ENCODE data around the gene CXorf58.

The CXorf58 gene

GRCh38 chrX:23883737-23884354 lies 24.0 kb upstream of the CXorf58 start:
- Histone ChIP-seq H2BK5ac (ENCODE audit: low read depth, low read length, poor library complexity, severe bottlenecking) (no peak overlapping the region), H3K4me2 (ENCODE audit: low read length, poor library complexity, severe bottlenecking) (no peak overlapping the region), H3K9ac (ENCODE audit: low read length) (peak overlapping the region; percentile 54), H3K27ac (ENCODE audit: low read length, poor library complexity, severe bottlenecking) (peak overlapping the region; percentile 92), H4K91ac (ENCODE audit: low read length) (peak overlapping the region; percentile 52), H3K9me3 (ENCODE audit: control insufficient read depth, low read length) (no peaks in the 10 kb centered on the region), H3K4me1 (ENCODE audit: control insufficient read depth, insufficient read depth, low read depth, low read length) (peaks cover 7% of the 10 kb centered on the region), H3K23ac (ENCODE audit: low read length in 2 of 2) (no peak overlapping the region), H3K27me3 (ENCODE audit: control insufficient read depth in 1 of 2, insufficient read depth in 1 of 2, low read length in 2 of 2) (no peaks in the 10 kb centered on the region), H2AFZ (ENCODE audit: low read depth, low read length) (no peak overlapping the region), H3K4ac (ENCODE audit: low read depth in 1 of 2, low read length in 2 of 2) (no peak overlapping the region), H3K18ac (ENCODE audit: low read depth in 1 of 2, low read length in 2 of 2) (peak overlapping the region; percentile 72 to 94), H3K36me3 (ENCODE audit: control insufficient read depth in 1 of 2, insufficient read depth in 2 of 2, low read depth in 1 of 2, low read length in 2 of 2) (no peaks in the 10 kb centered on the region), H3K4me3 (ENCODE audit: insufficient read depth in 1 of 2, low read depth in 1 of 2, low read length in 2 of 2) (no peak overlapping the region), H2AK5ac (ENCODE audit: low read length, severe bottlenecking) (no peak overlapping the region), H2BK15ac (ENCODE audit: low read depth, poor library complexity, severe bottlenecking) (no peak overlapping the region), H4K8ac (ENCODE audit: low read length) (peak overlapping the region; percentile 23), H3K79me1 (replicated peaks; ENCODE audit: low read length, poor library complexity, severe bottlenecking) (peaks cover 2% of the 10 kb centered on the region), H2BK12ac (ENCODE audit: low read length in 2 of 2) (peak overlapping the region in 1 of 2 experiments; percentile 63), H3K14ac (ENCODE audit: low read length in 2 of 2) (no peak overlapping the region), H2BK120ac (ENCODE audit: low read depth, low read length) (no peak overlapping the region)
- DNase-seq = peak; percentile 86
- 13% methylated on average over 7 of the region's 9 CpGs for WGBS

DNA sequence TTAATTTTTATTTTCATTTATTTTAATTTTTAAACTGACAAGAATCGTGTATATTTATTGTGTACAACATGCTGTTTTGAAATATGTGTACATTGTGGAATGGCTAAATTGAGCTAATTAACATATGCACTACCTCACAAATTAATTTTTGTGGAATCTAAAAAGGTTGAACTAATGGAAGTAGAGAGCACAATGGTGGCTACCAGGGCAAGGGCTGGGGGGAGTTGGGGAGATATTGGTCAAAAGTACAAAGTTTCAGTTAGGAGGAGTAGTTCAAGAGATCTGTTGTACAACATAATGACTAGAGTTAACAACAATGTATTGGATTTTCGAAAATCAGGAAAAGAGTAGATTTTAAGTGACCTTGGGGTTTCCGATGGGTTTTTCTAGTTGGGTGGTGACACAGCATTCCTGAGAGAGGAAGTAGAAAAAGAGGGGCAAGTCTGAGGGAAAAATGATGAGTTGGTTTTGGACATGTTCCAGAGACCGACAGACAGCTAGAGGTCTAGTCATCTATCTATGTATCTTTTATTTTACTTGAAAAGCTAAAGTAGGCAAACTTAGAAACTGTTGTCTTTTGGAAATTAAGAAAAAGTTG lies 23.3 kb upstream of the CXorf58 start:
- DNase-seq = peak; percentile 49
- Histone ChIP-seq H3K4me1 (ENCODE audit: control insufficient read depth, insufficient read depth, low read depth, low read length) (peaks cover 7% of the 10 kb centered on the region), H3K4me2 (ENCODE audit: low read length, poor library complexity, severe bottlenecking) (no peak overlapping the region), H3K4me3 (ENCODE audit: insufficient read depth in 1 of 2, low read depth in 1 of 2, low read length in 2 of 2) (no peak overlapping the region), H3K9me3 (ENCODE audit: control insufficient read depth, low read length) (no peaks in the 10 kb centered on the region), H3K14ac (ENCODE audit: low read length in 2 of 2) (no peak overlapping the region), H4K91ac (ENCODE audit: low read length) (no peak overlapping the region), H3K79me1 (replicated peaks; ENCODE audit: low read length, poor library complexity, severe bottlenecking) (peaks cover 2% of the 10 kb centered on the region), H2BK5ac (ENCODE audit: low read depth, low read length, poor library complexity, severe bottlenecking) (no peak overlapping the region), H2BK12ac (ENCODE audit: low read length in 2 of 2) (no peak overlapping the region), H2BK120ac (ENCODE audit: low read depth, low read length) (no peak overlapping the region), H3K9ac (ENCODE audit: low read length) (peak overlapping the region; percentile 54), H2AK5ac (ENCODE audit: low read length, severe bottlenecking) (no peak overlapping the region), H4K8ac (ENCODE audit: low read length) (no peak overlapping the region), H3K27me3 (ENCODE audit: control insufficient read depth in 1 of 2, insufficient read depth in 1 of 2, low read length in 2 of 2) (no peaks in the 10 kb centered on the region), H3K36me3 (ENCODE audit: control insufficient read depth in 1 of 2, insufficient read depth in 2 of 2, low read depth in 1 of 2, low read length in 2 of 2) (no peaks in the 10 kb centered on the region), H3K4ac (ENCODE audit: low read depth in 1 of 2, low read length in 2 of 2) (no peak overlapping the region), H2BK15ac (ENCODE audit: low read depth, poor library complexity, severe bottlenecking) (no peak overlapping the region), H3K27ac (ENCODE audit: low read length, poor library complexity, severe bottlenecking) (peak overlapping the region; percentile 92), H2AFZ (ENCODE audit: low read depth, low read length) (no peak overlapping the region), H3K23ac (ENCODE audit: low read length in 2 of 2) (no peak overlapping the region), H3K18ac (ENCODE audit: low read depth in 1 of 2, low read length in 2 of 2) (no peak overlapping the region)
- 0% methylated on average over 3 of the region's 4 CpGs for WGBS

DNA sequence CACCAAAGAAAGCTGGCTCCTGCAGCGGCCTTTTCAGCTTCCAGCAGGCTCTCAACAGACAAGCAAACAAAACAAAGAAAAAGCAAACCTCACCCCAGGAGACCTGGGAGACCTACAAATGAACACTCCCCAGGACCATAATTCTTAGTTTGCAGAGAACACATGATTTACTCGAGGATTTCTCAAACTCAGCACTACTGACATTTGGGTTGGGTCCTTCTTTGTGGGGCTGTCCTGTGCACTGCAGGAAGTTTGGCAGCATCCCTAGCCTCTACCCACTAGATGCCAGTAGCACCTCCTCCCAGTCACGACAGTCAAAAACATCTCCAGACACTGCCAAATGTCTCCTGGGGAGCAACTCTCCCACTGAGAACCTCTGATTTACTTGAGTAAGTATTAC lies 22.0 kb upstream of the CXorf58 start:
- Histone ChIP-seq H4K8ac (ENCODE audit: low read length) (no peak overlapping the region), H2BK5ac (ENCODE audit: low read depth, low read length, poor library complexity, severe bottlenecking) (no peak overlapping the region), H2BK12ac (ENCODE audit: low read length in 2 of 2) (no peak overlapping the region), H3K18ac (ENCODE audit: low read depth in 1 of 2, low read length in 2 of 2) (no peak overlapping the region), H2AK5ac (ENCODE audit: low read length, severe bottlenecking) (no peak overlapping the region), H3K14ac (ENCODE audit: low read length in 2 of 2) (no peak overlapping the region), H3K9ac (ENCODE audit: low read length) (no peak overlapping the region), H3K4me3 (ENCODE audit: insufficient read depth in 1 of 2, low read depth in 1 of 2, low read length in 2 of 2) (no peak overlapping the region), H3K27me3 (ENCODE audit: control insufficient read depth in 1 of 2, insufficient read depth in 1 of 2, low read length in 2 of 2) (no peaks in the 10 kb centered on the region), H3K4me1 (ENCODE audit: control insufficient read depth, insufficient read depth, low read depth, low read length) (peaks cover 7% of the 10 kb centered on the region), H3K36me3 (ENCODE audit: control insufficient read depth in 1 of 2, insufficient read depth in 2 of 2, low read depth in 1 of 2, low read length in 2 of 2) (no peaks in the 10 kb centered on the region), H3K4ac (ENCODE audit: low read depth in 1 of 2, low read length in 2 of 2) (no peak overlapping the region), H3K4me2 (ENCODE audit: low read length, poor library complexity, severe bottlenecking) (no peak overlapping the region), H3K27ac (ENCODE audit: low read length, poor library complexity, severe bottlenecking) (peak overlapping the region; percentile 59), H2BK15ac (ENCODE audit: low read depth, poor library complexity, severe bottlenecking) (no peak overlapping the region), H2BK120ac (ENCODE audit: low read depth, low read length) (no peak overlapping the region), H3K23ac (ENCODE audit: low read length in 2 of 2) (no peak overlapping the region), H3K9me3 (ENCODE audit: control insufficient read depth, low read length) (no peaks in the 10 kb centered on the region), H3K79me1 (replicated peaks; ENCODE audit: low read length, poor library complexity, severe bottlenecking) (peaks cover 2% of the 10 kb centered on the region), H2AFZ (ENCODE audit: low read depth, low read length) (no peak overlapping the region), H4K91ac (ENCODE audit: low read length) (no peak overlapping the region)
- WGBS = 53% methylated on average over 3 of the region's 3 CpGs
- no peak for DNase-seq

DNA sequence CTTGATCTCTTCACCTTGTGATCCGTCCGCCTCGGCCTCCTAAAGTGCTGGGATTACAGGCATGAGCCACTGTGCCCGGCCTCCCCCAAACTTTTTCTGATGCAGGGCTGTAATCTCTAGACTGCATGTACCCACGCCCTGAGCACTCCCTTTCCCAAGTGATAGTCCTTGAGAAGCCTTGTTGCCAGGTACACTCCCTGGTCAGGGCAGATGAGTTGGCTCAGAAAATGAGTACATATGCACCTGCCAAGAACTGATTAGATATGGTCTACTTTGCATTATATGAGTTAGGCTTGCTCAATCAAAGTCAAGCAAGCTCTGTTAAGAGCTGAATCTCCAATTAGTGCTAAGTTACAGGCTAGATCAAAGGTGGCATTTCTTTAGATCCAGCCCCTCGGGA lies 20.4 kb upstream of the CXorf58 start:
- Histone ChIP-seq H3K4ac (ENCODE audit: low read depth in 1 of 2, low read length in 2 of 2) (no peak overlapping the region), H3K79me1 (replicated peaks; ENCODE audit: low read length, poor library complexity, severe bottlenecking) (peaks cover 2% of the 10 kb centered on the region), H3K18ac (ENCODE audit: low read depth in 1 of 2, low read length in 2 of 2) (no peak overlapping the region), H3K9me3 (ENCODE audit: control insufficient read depth, low read length) (no peaks in the 10 kb centered on the region), H2BK12ac (ENCODE audit: low read length in 2 of 2) (no peak overlapping the region), H4K91ac (ENCODE audit: low read length) (no peak overlapping the region), H3K4me1 (ENCODE audit: control insufficient read depth, insufficient read depth, low read depth, low read length) (peaks cover 7% of the 10 kb centered on the region), H3K14ac (ENCODE audit: low read length in 2 of 2) (no peak overlapping the region), H3K4me3 (ENCODE audit: insufficient read depth in 1 of 2, low read depth in 1 of 2, low read length in 2 of 2) (no peak overlapping the region), H3K9ac (ENCODE audit: low read length) (no peak overlapping the region), H2BK120ac (ENCODE audit: low read depth, low read length) (no peak overlapping the region), H3K36me3 (ENCODE audit: control insufficient read depth in 1 of 2, insufficient read depth in 2 of 2, low read depth in 1 of 2, low read length in 2 of 2) (no peaks in the 10 kb centered on the region), H3K27me3 (ENCODE audit: control insufficient read depth in 1 of 2, insufficient read depth in 1 of 2, low read length in 2 of 2) (no peaks in the 10 kb centered on the region), H2BK15ac (ENCODE audit: low read depth, poor library complexity, severe bottlenecking) (no peak overlapping the region), H3K27ac (ENCODE audit: low read length, poor library complexity, severe bottlenecking) (no peak overlapping the region), H3K23ac (ENCODE audit: low read length in 2 of 2) (no peak overlapping the region), H3K4me2 (ENCODE audit: low read length, poor library complexity, severe bottlenecking) (no peak overlapping the region), H4K8ac (ENCODE audit: low read length) (no peak overlapping the region), H2BK5ac (ENCODE audit: low read depth, low read length, poor library complexity, severe bottlenecking) (no peak overlapping the region), H2AFZ (ENCODE audit: low read depth, low read length) (no peak overlapping the region), H2AK5ac (ENCODE audit: low read length, severe bottlenecking) (no peak overlapping the region)
- no peak for DNase-seq
- WGBS = 100% methylated on average over 6 of the region's 6 CpGs
